GM23338 (cell line): ENCODE measurements around the gene ACTA2. TPM values are rescaled to one million over a fixed set of nuclear protein-coding genes. Genes with fewer than 3 reads are reported as not detected.

Experiments used
- ATAC-seq: fragments of 200-7000 bp; cut with Tn5 transposase; 3 replicates; pipeline ENCODE4 v1.9.1; 2020
- DNase-seq: peaks from one replicate; pipeline ENCODE4 v3.0.0-alpha.2; 2015; ENCODE audit warnings: low spot score
- H2AFZ ChIP-seq: fragments of 200-600 bp; sonication (generic); 2 replicates; pipeline ENCODE4 v1.8.0; 2016; ENCODE audit warnings: antibody characterized with exemption, mild to moderate bottlenecking, moderate library complexity
- H3F3A ChIP-seq: fragments of 200-600 bp; sonication (generic); replicated peaks from 2 replicates; pipeline ENCODE4 v1.8.0; 2017; ENCODE audit warnings: antibody characterized with exemption, mixed run types, low read depth
- H3K27ac ChIP-seq: fragments of 200-600 bp; sonication (generic); 2 replicates; pipeline ENCODE4 v1.6.1; 2016; ENCODE audit warnings: low read depth
- H3K27me3 ChIP-seq: fragments of 200-600 bp; sonication (generic); 2 replicates; pipeline ENCODE4 v1.8.0; 2016; ENCODE audit warnings: mild to moderate bottlenecking, mixed run types, moderate library complexity; ENCODE audit not compliant: insufficient read depth
- H3K36me3 ChIP-seq: fragments of 200-600 bp; sonication (generic); 2 replicates; pipeline ENCODE4 v1.8.0; 2016; ENCODE audit warnings: mild to moderate bottlenecking; ENCODE audit not compliant: insufficient read depth
- H3K4me1 ChIP-seq: fragments of 200-600 bp; sonication (generic); 2 replicates; pipeline ENCODE4 v1.8.0; 2016; ENCODE audit warnings: mild to moderate bottlenecking, moderate library complexity; ENCODE audit not compliant: insufficient read depth
- H3K4me2 ChIP-seq: fragments of 200-600 bp; sonication (generic); 2 replicates; pipeline ENCODE4 v1.7.1; 2017; ENCODE audit warnings: mixed run types
- H3K4me3 ChIP-seq: fragments of 200-600 bp; sonication (generic); 2 replicates; pipeline ENCODE4 v1.6.1; 2016; ENCODE audit warnings: mixed run types
- H3K79me2 ChIP-seq: fragments of 200-600 bp; sonication (generic); replicated peaks from 2 replicates; pipeline ENCODE4 v1.8.0; 2017; ENCODE audit warnings: mild to moderate bottlenecking; ENCODE audit not compliant: insufficient read depth
- H3K9me2 ChIP-seq: fragments of 200-600 bp; sonication (generic); 2 replicates; pipeline ENCODE4 v1.8.0; 2017; ENCODE audit not compliant: insufficient read depth
- H4K20me1 ChIP-seq: fragments of 200-600 bp; sonication (generic); replicated peaks from 2 replicates; pipeline ENCODE4 v1.8.0; 2017; ENCODE audit warnings: mild to moderate bottlenecking; ENCODE audit not compliant: insufficient read depth
- H3K27ac Mint-ChIP-seq: 2 replicates; pipeline ENCODE4 v1.8.0; 2020; ENCODE audit warnings: inconsistent platforms, mild to moderate bottlenecking, moderate library complexity, mixed read lengths
- H3K27me3 Mint-ChIP-seq: 3 replicates; pipeline ENCODE4 v1.8.0; 2022; ENCODE audit warnings: low read depth, mild to moderate bottlenecking, moderate library complexity, mixed read lengths, inconsistent platforms; ENCODE audit not compliant: insufficient read depth, poor library complexity
- H3K36me3 Mint-ChIP-seq: 3 replicates; pipeline ENCODE4 v1.8.0; 2021; ENCODE audit warnings: low read depth, mild to moderate bottlenecking, inconsistent platforms, moderate library complexity, mixed read lengths
- H3K4me1 Mint-ChIP-seq: 3 replicates; pipeline ENCODE4 v1.8.0; 2020; ENCODE audit warnings: mild to moderate bottlenecking, inconsistent platforms, mixed read lengths
- H3K4me3 Mint-ChIP-seq: 3 replicates; pipeline ENCODE4 v1.8.0; 2021; ENCODE audit warnings: moderate library complexity, mild to moderate bottlenecking, inconsistent platforms, mixed read lengths
- H3K9me3 Mint-ChIP-seq: 3 replicates; pipeline ENCODE4 v1.8.0; 2020; ENCODE audit warnings: moderate library complexity, mild to moderate bottlenecking, inconsistent platforms, mixed read lengths
- CREB1 ChIP-seq: fragments of 250-450 bp; sonication (Bioruptor Pico); IDR thresholded peaks from 2 replicates; pipeline ENCODE4 v1.5.0; 2020; ENCODE audit warnings: low read depth, mild to moderate bottlenecking, moderate library complexity
- CTCF ChIP-seq, 2 experiments: fragments of 200-600 bp in 1 of 2; sonication (generic) in 1 of 2; conservative IDR thresholded peaks; 2 replicates each; pipeline versions ENCODE4 v1.5.1 to v1.6.1; 2016 to 2017; ENCODE audit warnings: antibody characterized with exemption in 2 of 2, low read depth in 2 of 2, mild to moderate bottlenecking in 2 of 2, moderate library complexity in 1 of 2
- EZH2phosphoT487 ChIP-seq: fragments of 200-600 bp; sonication (generic); IDR thresholded peaks from one replicate; pipeline ENCODE4 v1.8.1; 2018; ENCODE audit warnings: antibody characterized with exemption; ENCODE audit not compliant: unreplicated experiment
- NANOG ChIP-seq: IDR thresholded peaks from 2 replicates; pipeline ENCODE4 v1.6.1; 2016; ENCODE audit warnings: antibody characterized with exemption, borderline replicate concordance
- POLR2AphosphoS5 ChIP-seq: IDR thresholded peaks from 2 replicates; pipeline ENCODE4 v1.6.1; 2016; ENCODE audit warnings: antibody characterized with exemption, low read depth
- REST ChIP-seq: IDR thresholded peaks from one replicate; pipeline ENCODE4 v1.6.1; 2018; ENCODE audit warnings: antibody characterized with exemption; ENCODE audit not compliant: unreplicated experiment
- ZNF114 ChIP-seq: fragments of 250-450 bp; sonication (Bioruptor Pico); IDR thresholded peaks from 2 replicates; pipeline ENCODE4 v1.5.0; 2020; ENCODE audit warnings: mild to moderate bottlenecking, moderate library complexity
- ZNF331 ChIP-seq: fragments of 250-450 bp; sonication (Bioruptor Pico); IDR thresholded peaks from 2 replicates; pipeline ENCODE4 v1.5.0; 2020; ENCODE audit warnings: low read depth, mild to moderate bottlenecking, moderate library complexity
- polyA plus RNA-seq: library from polyadenylated mRNA; unstranded; fragments of >200 nt; fragmentation: Nextera tagmentation; extraction: Ambion mirVana; gene quantifications from 2 replicates; pipeline ENCODE4 v1.2.1, GENCODE V29; 2016
- total RNA-seq: library from RNA; depleted of rRNA; stranded (reverse); fragments of >200 nt; shearing (Covaris generic); gene quantifications from 2 replicates; pipeline ENCODE4 v1.2.3, GENCODE V29; 2014
- TF ChIP-seq, protein P1 (sequence below): fragments of 250-450 bp; sonication (Bioruptor Pico); IDR thresholded peaks from 2 replicates; pipeline ENCODE4 v1.5.0; 2020; ENCODE audit warnings: mild to moderate bottlenecking, moderate library complexity

The ACTA2 gene
- total and polyA plus RNA-seq, 2 experiments from 2014 or later: 3.4 to 9.4 TPM

- TF ChIP-seq, protein P1, sequence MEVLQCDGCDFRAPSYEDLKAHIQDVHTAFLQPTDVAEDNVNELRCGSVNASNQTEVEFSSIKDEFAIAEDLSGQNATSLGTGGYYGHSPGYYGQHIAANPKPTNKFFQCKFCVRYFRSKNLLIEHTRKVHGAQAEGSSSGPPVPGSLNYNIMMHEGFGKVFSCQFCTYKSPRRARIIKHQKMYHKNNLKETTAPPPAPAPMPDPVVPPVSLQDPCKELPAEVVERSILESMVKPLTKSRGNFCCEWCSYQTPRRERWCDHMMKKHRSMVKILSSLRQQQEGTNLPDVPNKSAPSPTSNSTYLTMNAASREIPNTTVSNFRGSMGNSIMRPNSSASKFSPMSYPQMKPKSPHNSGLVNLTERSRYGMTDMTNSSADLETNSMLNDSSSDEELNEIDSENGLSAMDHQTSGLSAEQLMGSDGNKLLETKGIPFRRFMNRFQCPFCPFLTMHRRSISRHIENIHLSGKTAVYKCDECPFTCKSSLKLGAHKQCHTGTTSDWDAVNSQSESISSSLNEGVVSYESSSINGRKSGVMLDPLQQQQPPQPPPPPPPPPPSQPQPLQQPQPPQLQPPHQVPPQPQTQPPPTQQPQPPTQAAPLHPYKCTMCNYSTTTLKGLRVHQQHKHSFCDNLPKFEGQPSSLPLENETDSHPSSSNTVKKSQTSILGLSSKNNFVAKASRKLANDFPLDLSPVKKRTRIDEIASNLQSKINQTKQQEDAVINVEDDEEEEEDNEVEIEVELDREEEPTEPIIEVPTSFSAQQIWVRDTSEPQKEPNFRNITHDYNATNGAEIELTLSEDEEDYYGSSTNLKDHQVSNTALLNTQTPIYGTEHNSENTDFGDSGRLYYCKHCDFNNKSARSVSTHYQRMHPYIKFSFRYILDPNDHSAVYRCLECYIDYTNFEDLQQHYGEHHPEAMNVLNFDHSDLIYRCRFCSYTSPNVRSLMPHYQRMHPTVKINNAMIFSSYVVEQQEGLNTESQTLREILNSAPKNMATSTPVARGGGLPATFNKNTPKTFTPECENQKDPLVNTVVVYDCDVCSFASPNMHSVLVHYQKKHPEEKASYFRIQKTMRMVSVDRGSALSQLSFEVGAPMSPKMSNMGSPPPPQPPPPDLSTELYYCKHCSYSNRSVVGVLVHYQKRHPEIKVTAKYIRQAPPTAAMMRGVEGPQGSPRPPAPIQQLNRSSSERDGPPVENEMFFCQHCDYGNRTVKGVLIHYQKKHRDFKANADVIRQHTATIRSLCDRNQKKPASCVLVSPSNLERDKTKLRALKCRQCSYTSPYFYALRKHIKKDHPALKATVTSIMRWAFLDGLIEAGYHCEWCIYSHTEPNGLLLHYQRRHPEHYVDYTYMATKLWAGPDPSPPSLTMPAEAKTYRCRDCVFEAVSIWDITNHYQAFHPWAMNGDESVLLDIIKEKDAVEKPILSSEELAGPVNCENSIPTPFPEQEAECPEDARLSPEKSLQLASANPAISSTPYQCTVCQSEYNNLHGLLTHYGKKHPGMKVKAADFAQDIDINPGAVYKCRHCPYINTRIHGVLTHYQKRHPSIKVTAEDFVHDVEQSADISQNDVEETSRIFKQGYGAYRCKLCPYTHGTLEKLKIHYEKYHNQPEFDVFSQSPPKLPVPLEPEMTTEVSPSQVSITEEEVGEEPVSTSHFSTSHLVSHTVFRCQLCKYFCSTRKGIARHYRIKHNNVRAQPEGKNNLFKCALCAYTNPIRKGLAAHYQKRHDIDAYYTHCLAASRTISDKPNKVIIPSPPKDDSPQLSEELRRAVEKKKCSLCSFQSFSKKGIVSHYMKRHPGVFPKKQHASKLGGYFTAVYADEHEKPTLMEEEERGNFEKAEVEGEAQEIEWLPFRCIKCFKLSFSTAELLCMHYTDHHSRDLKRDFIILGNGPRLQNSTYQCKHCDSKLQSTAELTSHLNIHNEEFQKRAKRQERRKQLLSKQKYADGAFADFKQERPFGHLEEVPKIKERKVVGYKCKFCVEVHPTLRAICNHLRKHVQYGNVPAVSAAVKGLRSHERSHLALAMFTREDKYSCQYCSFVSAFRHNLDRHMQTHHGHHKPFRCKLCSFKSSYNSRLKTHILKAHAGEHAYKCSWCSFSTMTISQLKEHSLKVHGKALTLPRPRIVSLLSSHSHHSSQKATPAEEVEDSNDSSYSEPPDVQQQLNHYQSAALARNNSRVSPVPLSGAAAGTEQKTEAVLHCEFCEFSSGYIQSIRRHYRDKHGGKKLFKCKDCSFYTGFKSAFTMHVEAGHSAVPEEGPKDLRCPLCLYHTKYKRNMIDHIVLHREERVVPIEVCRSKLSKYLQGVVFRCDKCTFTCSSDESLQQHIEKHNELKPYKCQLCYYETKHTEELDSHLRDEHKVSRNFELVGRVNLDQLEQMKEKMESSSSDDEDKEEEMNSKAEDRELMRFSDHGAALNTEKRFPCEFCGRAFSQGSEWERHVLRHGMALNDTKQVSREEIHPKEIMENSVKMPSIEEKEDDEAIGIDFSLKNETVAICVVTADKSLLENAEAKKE: no peak
- TF ChIP-seq ZNF331 (CRISPR knock-in tag) (no peak), NANOG (no peak), CTCF (conservative IDR thresholded peaks at IDR 0.05; ENCODE audit: low read depth in 2 of 2) (no peak), POLR2AphosphoS5 (no peak)
These were observed 61.7 kb downstream of the ACTA2 start (continued) for GRCh38 chr10:88890681-88891381.

DNA sequence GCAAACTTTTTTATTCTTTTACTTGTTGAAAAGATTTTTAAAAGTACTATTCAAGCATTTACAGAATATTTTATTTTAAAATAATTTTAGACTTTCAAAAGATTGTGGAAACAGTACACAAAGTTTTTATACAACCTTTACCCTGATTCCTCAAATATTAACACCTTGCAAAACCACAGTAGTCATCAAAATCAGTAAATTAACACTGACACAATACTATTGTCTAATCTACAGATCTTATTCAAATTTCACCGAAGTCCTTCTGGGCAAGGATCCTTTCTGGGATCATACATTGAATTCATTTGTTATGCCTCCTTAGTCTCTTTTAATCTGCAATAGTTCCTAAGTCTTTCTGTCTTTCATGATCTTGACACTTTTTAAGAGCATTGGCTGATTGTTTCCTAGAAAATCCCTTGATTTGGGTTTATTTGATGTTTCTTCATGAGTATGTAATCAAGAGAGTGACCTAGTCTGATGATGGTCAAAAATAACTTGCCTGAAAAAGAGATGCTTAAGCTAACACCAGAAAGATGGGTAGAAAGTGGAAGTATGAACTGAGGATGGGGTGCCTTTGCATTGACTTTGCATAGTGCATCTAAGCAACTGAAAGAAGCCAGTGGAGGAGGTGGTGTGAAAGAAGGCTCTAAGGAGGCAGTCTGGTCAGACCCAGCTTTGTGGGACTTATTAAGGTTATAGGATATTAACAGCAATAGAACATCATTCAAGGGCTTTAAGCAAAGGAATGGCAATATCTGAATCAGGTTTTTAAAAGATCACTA, 62.8 kb downstream of the ACTA2 start:
- Histone ChIP-seq H3K4me2 (no peak overlapping the region), H3K27ac (no peak overlapping the region), H3K4me3 (no peak overlapping the region), H3K27me3 (no peaks in the 10 kb centered on the region), H3K36me3 (no peaks in the 10 kb centered on the region), H4K20me1 (no peaks in the 10 kb centered on the region), H3F3A (no peaks in the 10 kb centered on the region), H3K79me2 (no peaks in the 10 kb centered on the region), H3K9me2 (no peaks in the 10 kb centered on the region), H2AFZ (no peak overlapping the region), H3K4me1 (peaks cover 4% of the 10 kb centered on the region; the same call in 1 of the 2 replicates)
- Mint-ChIP-seq H3K27ac (no peak overlapping the region), H3K27me3 (no peaks in the 10 kb centered on the region), H3K9me3 (no peaks in the 10 kb centered on the region; the same call in 2 of the 3 replicates), H3K4me3 (no peak overlapping the region), H3K36me3 (no peaks in the 10 kb centered on the region), H3K4me1 (peaks cover 25% of the 10 kb centered on the region)
- ATAC-seq (no peak), DNase-seq (no peak)
- no peak for TF ChIP-seq REST
- TF ChIP-seq NANOG: no peak
- no peak for TF ChIP-seq CTCF (conservative IDR thresholded peaks at IDR 0.05; ENCODE audit: low read depth in 2 of 2)
- TF ChIP-seq EZH2phosphoT487: no peak
- TF ChIP-seq ZNF114 (CRISPR knock-in tag): no peak
- TF ChIP-seq CREB1 (CRISPR knock-in tag): no peak
